GM21526 (cell line): Measurements from ENCODE around the gene GRIK3.

Experiments
- ATAC-seq: cut with Tn5 transposase; IDR thresholded peaks from one replicate; pipeline ENCODE4 v1.9.1; 2021; ENCODE audit warnings: moderate library complexity; ENCODE audit not compliant: unreplicated experiment, low FRiP score

GRIK3 gene

GRCh38 chr1:36752891-36753361 lies 281.4 kb downstream of the GRIK3 start:
- ATAC-seq: no peak

GRCh38 chr1:36752431-36752830 lies 281.9 kb downstream of the GRIK3 start:
- ATAC-seq: no peak

GRCh38 chr1:36751525-36751924 lies 282.8 kb downstream of the GRIK3 start:
- no peak for ATAC-seq

GRCh38 chr1:36748466-36748865 lies 285.8 kb downstream of the GRIK3 start:
- no peak for ATAC-seq
